Measurements from ENCODE around the gene MAP3K7.

- TF ChIP-seq CTCF (IDR thresholded peaks at IDR 0.05) (no peak), POLR2A (IDR thresholded peaks at IDR 0.05) (no peak)
Measured at GRCh38 chr6:90547991-90548390, 38.9 kb downstream of the MAP3K7 start.

Measured in suprapubic skin (tissue), 3 donors.